ENCODE measurements around the gene ELK1.

DNA sequence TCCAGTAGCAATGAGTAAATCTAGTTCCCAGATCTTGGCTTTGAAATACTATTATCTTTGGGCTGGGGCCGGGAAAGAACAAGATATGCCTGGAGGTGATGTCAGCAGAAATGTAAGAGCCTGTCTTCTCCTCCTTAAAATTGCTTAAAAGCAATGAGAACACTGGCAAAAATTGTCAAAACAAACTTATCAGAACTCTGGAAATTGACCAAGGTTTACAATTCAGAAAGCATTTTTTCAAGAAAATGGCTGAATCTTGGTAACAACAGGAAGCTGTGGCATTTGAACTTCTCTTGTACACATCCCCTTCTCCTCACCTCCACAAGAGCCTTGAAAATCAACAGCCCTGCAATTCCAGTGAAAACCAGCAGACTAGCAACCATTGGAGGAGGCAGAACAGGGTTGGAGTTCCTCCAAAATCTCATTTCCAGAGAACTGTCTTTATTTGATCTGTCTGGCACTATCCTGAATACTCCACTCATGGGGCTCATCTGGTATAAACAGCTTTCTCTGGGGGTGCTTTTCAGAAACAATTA lies 54.6 kb downstream of the ELK1 start:
- TF ChIP-seq, protein P1, sequence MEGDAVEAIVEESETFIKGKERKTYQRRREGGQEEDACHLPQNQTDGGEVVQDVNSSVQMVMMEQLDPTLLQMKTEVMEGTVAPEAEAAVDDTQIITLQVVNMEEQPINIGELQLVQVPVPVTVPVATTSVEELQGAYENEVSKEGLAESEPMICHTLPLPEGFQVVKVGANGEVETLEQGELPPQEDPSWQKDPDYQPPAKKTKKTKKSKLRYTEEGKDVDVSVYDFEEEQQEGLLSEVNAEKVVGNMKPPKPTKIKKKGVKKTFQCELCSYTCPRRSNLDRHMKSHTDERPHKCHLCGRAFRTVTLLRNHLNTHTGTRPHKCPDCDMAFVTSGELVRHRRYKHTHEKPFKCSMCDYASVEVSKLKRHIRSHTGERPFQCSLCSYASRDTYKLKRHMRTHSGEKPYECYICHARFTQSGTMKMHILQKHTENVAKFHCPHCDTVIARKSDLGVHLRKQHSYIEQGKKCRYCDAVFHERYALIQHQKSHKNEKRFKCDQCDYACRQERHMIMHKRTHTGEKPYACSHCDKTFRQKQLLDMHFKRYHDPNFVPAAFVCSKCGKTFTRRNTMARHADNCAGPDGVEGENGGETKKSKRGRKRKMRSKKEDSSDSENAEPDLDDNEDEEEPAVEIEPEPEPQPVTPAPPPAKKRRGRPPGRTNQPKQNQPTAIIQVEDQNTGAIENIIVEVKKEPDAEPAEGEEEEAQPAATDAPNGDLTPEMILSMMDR (IDR thresholded peaks at IDR 0.05), result no peak
- no peak for TF ChIP-seq POLR2A (IDR thresholded peaks at IDR 0.05)
